ENCODE measurements around the gene ZPR1. TPM values are rescaled to one million over a fixed set of nuclear protein-coding genes. Genes with fewer than 3 reads are reported as not detected.
"Not testable (repeated sequence)": the region's sequence is repeated elsewhere in the genome, so short reads cannot be mapped to it uniquely, and the experiment has no call there.

The ZPR1 gene
- total RNA-seq, 1 donor from 2014 or later: 65.1 TPM

DNA sequence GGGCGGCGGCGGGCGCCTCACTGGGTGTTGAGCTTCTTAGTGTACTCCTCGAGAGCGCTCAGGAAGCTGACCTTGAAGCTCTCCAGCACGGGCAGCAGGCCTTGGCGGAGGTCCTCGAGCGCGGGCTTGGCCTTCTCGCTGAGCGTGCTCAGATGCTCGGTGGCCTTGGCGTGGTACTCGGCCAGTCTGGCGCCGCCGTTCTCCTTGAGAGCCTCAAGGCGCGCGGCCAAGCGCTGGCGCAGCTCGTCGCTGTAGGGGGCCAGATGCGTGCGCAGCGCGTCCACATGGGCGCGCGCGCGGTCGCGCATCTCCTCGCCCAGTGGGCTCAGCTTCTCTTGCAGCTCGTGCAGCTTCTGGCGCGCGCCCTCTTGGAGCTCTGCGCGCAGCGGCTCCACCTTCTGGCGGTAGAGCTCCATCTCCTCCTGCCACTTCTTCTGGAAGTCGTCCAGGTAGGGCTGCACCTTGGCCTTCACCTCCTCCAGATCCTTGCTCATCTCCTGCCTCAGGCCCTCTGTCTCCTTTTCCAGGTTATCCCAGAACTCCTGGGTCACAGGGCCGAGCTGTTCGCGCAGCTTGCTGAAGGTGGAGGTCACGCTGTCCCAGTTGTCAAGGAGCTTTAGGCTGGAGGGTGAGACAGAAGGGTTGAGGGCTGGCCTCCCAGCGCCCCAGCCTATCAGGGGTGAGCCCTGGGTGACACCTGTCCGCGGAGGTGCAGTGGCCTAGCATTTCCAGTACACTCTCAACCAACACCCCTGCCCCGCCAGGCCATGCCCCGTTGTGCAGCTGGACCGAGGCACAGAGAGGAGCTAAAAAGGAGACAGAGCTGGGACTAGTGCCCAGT, 48.2 kb upstream of the ZPR1 start:
- TF ChIP-seq EZH2 (IDR thresholded peaks at IDR 0.05; ENCODE audit: insufficient read depth, low read length): no peak
- TF ChIP-seq, protein P1, sequence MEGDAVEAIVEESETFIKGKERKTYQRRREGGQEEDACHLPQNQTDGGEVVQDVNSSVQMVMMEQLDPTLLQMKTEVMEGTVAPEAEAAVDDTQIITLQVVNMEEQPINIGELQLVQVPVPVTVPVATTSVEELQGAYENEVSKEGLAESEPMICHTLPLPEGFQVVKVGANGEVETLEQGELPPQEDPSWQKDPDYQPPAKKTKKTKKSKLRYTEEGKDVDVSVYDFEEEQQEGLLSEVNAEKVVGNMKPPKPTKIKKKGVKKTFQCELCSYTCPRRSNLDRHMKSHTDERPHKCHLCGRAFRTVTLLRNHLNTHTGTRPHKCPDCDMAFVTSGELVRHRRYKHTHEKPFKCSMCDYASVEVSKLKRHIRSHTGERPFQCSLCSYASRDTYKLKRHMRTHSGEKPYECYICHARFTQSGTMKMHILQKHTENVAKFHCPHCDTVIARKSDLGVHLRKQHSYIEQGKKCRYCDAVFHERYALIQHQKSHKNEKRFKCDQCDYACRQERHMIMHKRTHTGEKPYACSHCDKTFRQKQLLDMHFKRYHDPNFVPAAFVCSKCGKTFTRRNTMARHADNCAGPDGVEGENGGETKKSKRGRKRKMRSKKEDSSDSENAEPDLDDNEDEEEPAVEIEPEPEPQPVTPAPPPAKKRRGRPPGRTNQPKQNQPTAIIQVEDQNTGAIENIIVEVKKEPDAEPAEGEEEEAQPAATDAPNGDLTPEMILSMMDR (IDR thresholded peaks at IDR 0.05; ENCODE audit: insufficient read depth, low read depth, low read length): peak; percentile 28
- Histone ChIP-seq H3K9me3 (ENCODE audit: insufficient read depth, low read depth, low read length) (no peaks in the 10 kb centered on the region), H3K79me2 (ENCODE audit: insufficient read depth, low read length) (no peaks in the 10 kb centered on the region), H3K9ac (ENCODE audit: low read length) (peak overlapping the region; percentile 47), H3K36me3 (ENCODE audit: insufficient read depth, low read length) (no peaks in the 10 kb centered on the region), H3K4me3 (ENCODE audit: insufficient read depth, low read depth, low read length) (peak overlapping the region; percentile 29), H2AFZ (ENCODE audit: low read depth, low read length) (peak overlapping the region; percentile 87), H3K27ac (ENCODE audit: low read depth, low read length) (peak overlapping the region; percentile 14), H3K4me1 (ENCODE audit: insufficient read depth, low read length) (peaks cover 7% of the 10 kb centered on the region), H3K27me3 (ENCODE audit: insufficient read depth, low read length) (no peaks in the 10 kb centered on the region), H4K20me1 (ENCODE audit: insufficient read depth, low read length) (no peaks in the 10 kb centered on the region), H3K4me2 (ENCODE audit: low read length) (peak overlapping the region; percentile 84)
- H3K4me1 Mint-ChIP-seq (ENCODE audit: low read depth, unreplicated experiment): peaks cover 11% of the 10 kb centered on the region
- no peak overlapping the region for H3K27ac Mint-ChIP-seq (ENCODE audit: unreplicated experiment)
- no peaks in the 10 kb centered on the region for H3K9me3 Mint-ChIP-seq (ENCODE audit: unreplicated experiment)
- FAIRE-seq (peak; percentile 41), DNase-seq (ENCODE audit: low read depth) (peak; percentile 86)
- H3K36me3 Mint-ChIP-seq (ENCODE audit: low read depth, unreplicated experiment): no peaks in the 10 kb centered on the region
- H3K4me3 Mint-ChIP-seq (ENCODE audit: unreplicated experiment): no peak overlapping the region
- H3K27me3 Mint-ChIP-seq (ENCODE audit: low read depth, unreplicated experiment): peaks cover 27% of the 10 kb centered on the region

DNA sequence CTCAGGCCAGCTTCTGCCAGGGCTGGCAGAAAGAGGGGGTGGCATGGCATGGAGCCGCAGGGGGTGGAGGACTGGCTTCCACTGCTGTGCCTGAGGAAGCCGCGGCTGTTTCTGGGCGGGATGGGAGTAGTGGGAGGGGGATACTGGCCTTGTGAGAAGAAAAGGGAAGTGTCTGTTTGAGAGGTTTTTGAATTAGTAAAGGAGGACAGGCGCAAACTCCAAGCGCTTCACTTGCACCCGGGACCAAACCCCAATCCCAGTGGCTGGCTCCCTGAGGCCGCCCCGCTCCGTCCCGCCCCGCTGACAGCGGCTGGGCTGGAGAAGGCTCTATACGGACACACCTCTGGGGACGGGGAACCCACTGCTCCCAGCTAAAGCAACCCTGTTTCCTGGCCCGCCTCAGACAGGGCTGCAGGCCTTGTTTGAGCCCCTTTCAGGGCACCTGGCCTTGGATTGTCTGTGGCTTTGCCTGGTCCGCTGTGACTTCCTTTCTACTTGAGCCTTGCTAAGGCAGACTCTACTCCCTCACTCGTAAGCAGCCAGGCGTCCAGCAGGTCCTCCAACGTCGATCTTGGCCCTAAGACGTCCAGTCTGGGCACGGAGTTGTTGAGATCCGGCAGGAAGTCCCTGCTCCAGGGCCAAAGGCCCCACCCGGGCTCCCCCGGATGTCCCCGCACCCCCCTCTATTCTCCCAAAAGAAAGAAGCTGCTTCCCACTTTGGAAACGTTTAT, 47.4 kb upstream of the ZPR1 start:
- Histone ChIP-seq H3K36me3 (ENCODE audit: insufficient read depth, low read length) (no peaks in the 10 kb centered on the region), H2AFZ (ENCODE audit: low read depth, low read length) (peak overlapping the region; percentile 87)

DNA sequence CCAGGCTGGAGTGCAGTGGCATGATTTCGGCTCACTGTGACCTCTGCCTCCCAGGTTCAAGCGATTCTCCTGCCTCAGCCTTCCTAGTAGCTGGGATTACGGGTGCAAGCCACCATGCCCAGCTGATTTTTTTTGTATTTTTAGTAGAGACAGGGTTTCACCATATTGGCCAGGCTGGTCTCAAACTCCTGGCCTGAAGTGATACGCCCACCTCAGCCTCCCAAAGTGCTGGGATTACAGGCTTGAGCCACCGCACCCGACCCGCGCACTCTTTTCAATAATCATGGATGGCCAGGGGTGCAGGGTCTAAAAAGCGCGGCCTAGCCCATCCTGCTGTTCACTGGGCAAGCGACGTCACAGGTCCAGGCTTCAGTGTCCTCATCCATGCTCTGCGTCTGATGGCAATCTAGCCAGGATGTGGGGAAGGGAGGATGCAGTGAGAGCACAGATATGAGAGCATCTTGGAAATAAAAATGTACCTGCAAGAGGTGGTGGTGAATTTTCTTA, 46.8 kb upstream of the ZPR1 start:
- H2AFZ ChIP-seq (ENCODE audit: low read depth, low read length); H3K4me1 ChIP-seq (ENCODE audit: insufficient read depth, low read length); H3K9me3 ChIP-seq (ENCODE audit: insufficient read depth, low read depth, low read length); H3K9me3 Mint-ChIP-seq (ENCODE audit: unreplicated experiment); H3K36me3 Mint-ChIP-seq (ENCODE audit: low read depth, unreplicated experiment); H4K20me1 ChIP-seq (ENCODE audit: insufficient read depth, low read length); H3K27me3 ChIP-seq (ENCODE audit: insufficient read depth, low read length); H3K36me3 ChIP-seq (ENCODE audit: insufficient read depth, low read length); DNase-seq (ENCODE audit: low read depth); H3K27ac Mint-ChIP-seq (ENCODE audit: unreplicated experiment); H3K4me2 ChIP-seq (ENCODE audit: low read length); H3K27ac ChIP-seq (ENCODE audit: low read depth, low read length); H3K4me3 ChIP-seq (ENCODE audit: insufficient read depth, low read depth, low read length); FAIRE-seq; H3K79me2 ChIP-seq (ENCODE audit: insufficient read depth, low read length); H3K9ac ChIP-seq (ENCODE audit: low read length); H3K4me3 Mint-ChIP-seq (ENCODE audit: unreplicated experiment): not testable (repeated sequence)
- Mint-ChIP-seq H3K27me3 (ENCODE audit: low read depth, unreplicated experiment) (peaks cover 27% of the 10 kb centered on the region), H3K4me1 (ENCODE audit: low read depth, unreplicated experiment) (peaks cover 11% of the 10 kb centered on the region)

More for the DNA sequence above, 47.4 kb upstream of the ZPR1 start:
- peaks cover 11% of the 10 kb centered on the region for H3K4me1 Mint-ChIP-seq (ENCODE audit: low read depth, unreplicated experiment)
- H3K27me3 Mint-ChIP-seq (ENCODE audit: low read depth, unreplicated experiment): peaks cover 27% of the 10 kb centered on the region
- Histone ChIP-seq H3K9ac (ENCODE audit: low read length) (peak overlapping the region; percentile 47), H3K4me2 (ENCODE audit: low read length) (peak overlapping the region; percentile 84), H3K4me1 (ENCODE audit: insufficient read depth, low read length) (peaks cover 7% of the 10 kb centered on the region), H3K9me3 (ENCODE audit: insufficient read depth, low read depth, low read length) (no peaks in the 10 kb centered on the region), H4K20me1 (ENCODE audit: insufficient read depth, low read length) (no peaks in the 10 kb centered on the region), H3K27ac (ENCODE audit: low read depth, low read length) (peak overlapping the region; percentile 14), H3K4me3 (ENCODE audit: insufficient read depth, low read depth, low read length) (peak overlapping the region; percentile 29), H3K27me3 (ENCODE audit: insufficient read depth, low read length) (no peaks in the 10 kb centered on the region), H3K79me2 (ENCODE audit: insufficient read depth, low read length) (no peaks in the 10 kb centered on the region)
- H3K9me3 Mint-ChIP-seq (ENCODE audit: unreplicated experiment): no peaks in the 10 kb centered on the region
- no peaks in the 10 kb centered on the region for H3K36me3 Mint-ChIP-seq (ENCODE audit: low read depth, unreplicated experiment)
- peak overlapping the region; percentile 41 for H3K27ac Mint-ChIP-seq (ENCODE audit: unreplicated experiment)
- DNase-seq (ENCODE audit: low read depth) (no peak), FAIRE-seq (no peak)
- TF ChIP-seq EZH2 (IDR thresholded peaks at IDR 0.05; ENCODE audit: insufficient read depth, low read length): no peak
- TF ChIP-seq, protein P1 (IDR thresholded peaks at IDR 0.05; ENCODE audit: insufficient read depth, low read depth, low read length): no peak
- H3K4me3 Mint-ChIP-seq (ENCODE audit: unreplicated experiment): no peak overlapping the region
